Suprapubic skin (tissue), 4 donors: ENCODE data around the gene KIDINS220. TPM values are rescaled to one million over a fixed set of nuclear protein-coding genes. Genes with fewer than 3 reads are reported as not detected.

Experiments used
- DNase-seq, 2 donors: peaks; one replicate each; pipeline ENCODE4 v3.0.0-alpha.2; 2019; ENCODE audit warnings: low spot score in 2 of 2
- H3K27ac ChIP-seq: fragments of 200-600 bp; sonication (generic); one replicate; pipeline ENCODE4 v1.5.1; 2019
- H3K27me3 ChIP-seq: fragments of 200-600 bp; sonication (generic); one replicate; pipeline ENCODE4 v1.5.1; 2019
- H3K36me3 ChIP-seq: fragments of 200-600 bp; sonication (generic); one replicate; pipeline ENCODE4 v1.5.1; 2019
- H3K4me1 ChIP-seq: fragments of 200-600 bp; sonication (generic); one replicate; pipeline ENCODE4 v1.5.1; 2019
- H3K4me3 ChIP-seq: fragments of 200-600 bp; sonication (generic); one replicate; pipeline ENCODE4 v1.5.1; 2019; ENCODE audit warnings: mild to moderate bottlenecking
- H3K9me3 ChIP-seq: fragments of 200-600 bp; sonication (generic); one replicate; pipeline ENCODE4 v1.5.1; 2019
- CTCF ChIP-seq, 2 donors: fragments of 200-600 bp in 1 of 2; fragments of 450-650 bp in 1 of 2; sonication (generic) in 1 of 2; IDR thresholded peaks; one replicate each; pipeline ENCODE4 v1.5.1; 2016 to 2019; ENCODE audit warnings: antibody characterized with exemption in 2 of 2, mild to moderate bottlenecking in 1 of 2, moderate library complexity in 1 of 2
- EP300 ChIP-seq: sonication (generic); formaldehyde crosslinking; IDR thresholded peaks from one replicate; pipeline ENCODE4 v1.6.1; 2017; ENCODE audit warnings: antibody characterized with exemption
- POLR2A ChIP-seq, 2 donors: fragments of 450-650 bp; IDR thresholded peaks; one replicate each; pipeline ENCODE4 v1.6.1; 2017; ENCODE audit warnings: antibody characterized with exemption in 2 of 2, mild to moderate bottlenecking in 2 of 2, moderate library complexity in 2 of 2
- POLR2AphosphoS5 ChIP-seq, 3 donors: sonication (generic); formaldehyde crosslinking; IDR thresholded peaks; one replicate each; pipeline ENCODE4 v1.6.1; 2017; ENCODE audit warnings: antibody characterized with exemption in 3 of 3
- whole genome bisulfite sequencing: methylation state at CpG from one replicate; pipeline ENCODE4 v1.1.5; 2018; 5-methylcytosine and 5-hydroxymethylcytosine counted together
- total RNA-seq, 4 donors: library from RNA; depleted of rRNA; stranded (reverse); fragments of >200 nt; gene quantifications; one replicate each; pipeline ENCODE4 v1.1.0, GENCODE V29; 2016

Gene KIDINS220
- total RNA-seq, 4 donors from 2014 or later: 44.7 to 100 (median 53.5) TPM

- Histone ChIP-seq H3K36me3 (no peaks in the 10 kb centered on the region), H3K4me1 (peaks cover 26% of the 10 kb centered on the region), H3K4me3 (no peak overlapping the region), H3K27ac (no peak overlapping the region), H3K9me3 (no peaks in the 10 kb centered on the region), H3K27me3 (no peaks in the 10 kb centered on the region)
- DNase-seq: no peak
- no peak for TF ChIP-seq CTCF (IDR thresholded peaks at IDR 0.05)
- no peak for TF ChIP-seq POLR2AphosphoS5 (IDR thresholded peaks at IDR 0.05)
- no peak for TF ChIP-seq POLR2A (IDR thresholded peaks at IDR 0.05)
- TF ChIP-seq EP300: no peak
These were observed 2.1 kb downstream of the KIDINS220 start for GRCh38 chr2:8835279-8835678.

- 92% methylated on average over 7 of the region's 7 CpGs for WGBS
- Histone ChIP-seq H3K9me3 (no peaks in the 10 kb centered on the region), H3K36me3 (no peaks in the 10 kb centered on the region), H3K4me1 (peaks cover 26% of the 10 kb centered on the region), H3K27ac (no peak overlapping the region), H3K4me3 (no peak overlapping the region), H3K27me3 (no peaks in the 10 kb centered on the region)
- TF ChIP-seq CTCF (IDR thresholded peaks at IDR 0.05) (no peak), POLR2AphosphoS5 (IDR thresholded peaks at IDR 0.05) (no peak), EP300 (no peak), POLR2A (IDR thresholded peaks at IDR 0.05) (no peak)
- DNase-seq: no peak
These were observed 3.6 kb downstream of the KIDINS220 start for GRCh38 chr2:8833853-8834252.

- Histone ChIP-seq H3K27me3 (no peaks in the 10 kb centered on the region), H3K36me3 (no peaks in the 10 kb centered on the region), H3K27ac (no peak overlapping the region), H3K4me3 (no peak overlapping the region), H3K9me3 (no peaks in the 10 kb centered on the region), H3K4me1 (peaks cover 23% of the 10 kb centered on the region)
- 86% methylated on average over 2 of the region's 2 CpGs for WGBS
- TF ChIP-seq POLR2A (IDR thresholded peaks at IDR 0.05) (no peak), CTCF (IDR thresholded peaks at IDR 0.05) (no peak), POLR2AphosphoS5 (IDR thresholded peaks at IDR 0.05) (no peak), EP300 (no peak)
- no peak for DNase-seq
These were observed 5.9 kb downstream of the KIDINS220 start for GRCh38 chr2:8831516-8831915.

- WGBS: 94% methylated on average over 2 of the region's 2 CpGs
These were observed 9.7 kb downstream of the KIDINS220 start for GRCh38 chr2:8827729-8828128.

GRCh38 chr2:8822218-8822617 lies 15.2 kb downstream of the KIDINS220 start:
- no peak for DNase-seq
- H3K27me3 ChIP-seq: no peaks in the 10 kb centered on the region
- H3K36me3 ChIP-seq: peaks cover 24% of the 10 kb centered on the region
- no peak for TF ChIP-seq CTCF (IDR thresholded peaks at IDR 0.05)
- TF ChIP-seq POLR2A (IDR thresholded peaks at IDR 0.05): no peak
- H3K27ac ChIP-seq: no peak overlapping the region
- H3K4me1 ChIP-seq: peaks cover 12% of the 10 kb centered on the region
- no peak overlapping the region for H3K4me3 ChIP-seq
- H3K9me3 ChIP-seq: no peaks in the 10 kb centered on the region
- 71% methylated on average over 4 of the region's 4 CpGs for WGBS

More at GRCh38 chr2:8827729-8828128, 9.7 kb downstream of the KIDINS220 start:
- Histone ChIP-seq H3K4me1 (no peaks in the 10 kb centered on the region), H3K36me3 (peaks cover 17% of the 10 kb centered on the region), H3K9me3 (no peaks in the 10 kb centered on the region), H3K27me3 (no peaks in the 10 kb centered on the region), H3K4me3 (no peak overlapping the region), H3K27ac (no peak overlapping the region)
- TF ChIP-seq CTCF (IDR thresholded peaks at IDR 0.05) (no peak), POLR2A (IDR thresholded peaks at IDR 0.05) (no peak), POLR2AphosphoS5 (IDR thresholded peaks at IDR 0.05) (no peak), EP300 (no peak)
- DNase-seq: no peak
